Choroid plexus epithelial cell (primary cell): ENCODE measurements around the gene PROS1.
"Not testable (repeated sequence)": the region's sequence is repeated elsewhere in the genome, so short reads cannot be mapped to it uniquely, and the experiment has no call there.

Experiments
- DNase-seq: peaks from one replicate; pipeline ENCODE4 v3.0.0-alpha.2; 2010; ENCODE audit warnings: low read depth
- H3K4me3 ChIP-seq: 2 replicates; pipeline ENCODE4 v1.5.1; 2011; ENCODE audit warnings: low read depth, mild to moderate bottlenecking, control low read depth, low read length, moderate library complexity
- CTCF ChIP-seq: conservative IDR thresholded peaks from 2 replicates; pipeline ENCODE4 v1.5.1; 2011; ENCODE audit warnings: low read depth, mild to moderate bottlenecking, control low read depth, inconsistent platforms, low read length, moderate library complexity

The PROS1 gene

GRCh38 chr3:93861017-93861416 lies 112.7 kb downstream of the PROS1 start:
- TF ChIP-seq CTCF = no peak
- no peak overlapping the region for H3K4me3 ChIP-seq
- no peak for DNase-seq

- TF ChIP-seq CTCF = no peak
- H3K4me3 ChIP-seq = no peak overlapping the region
- DNase-seq = no peak
Observed at GRCh38 chr3:93855401-93855800, 118.3 kb downstream of the PROS1 start.

GRCh38 chr3:93852228-93852627 lies 121.5 kb downstream of the PROS1 start:
- not testable (repeated sequence) for DNase-seq, H3K4me3 ChIP-seq

- H3K4me3 ChIP-seq = no peak overlapping the region
- no peak for TF ChIP-seq CTCF
- peak; percentile 90 for DNase-seq
Observed at GRCh38 chr3:93843981-93844380, 129.7 kb downstream of the PROS1 start.

- not testable (repeated sequence) for DNase-seq, H3K4me3 ChIP-seq
Observed at GRCh38 chr3:93839193-93839592, 134.5 kb downstream of the PROS1 start.
